Bronchial epithelial cell (primary cell): ENCODE measurements around the gene CORO1C. TPM values are rescaled to one million over a fixed set of nuclear protein-coding genes. Genes with fewer than 3 reads are reported as not detected.

Source experiments
- DNase-seq: peaks from one replicate; pipeline ENCODE4 v3.0.0-alpha.2; 2010; ENCODE audit warnings: low read depth
- FAIRE-seq: peaks from 2 replicates; lab custom pipeline; 2011; peaks lifted over from hg19 to GRCh38; lab: Jason Lieb, UNC
- H3K27me3 ChIP-seq: 2 replicates; pipeline ENCODE4 v1.5.1; 2011; ENCODE audit warnings: low read length; ENCODE audit not compliant: control insufficient read depth, insufficient read depth
- H3K36me3 ChIP-seq: 2 replicates; pipeline ENCODE4 v1.5.1; 2011; ENCODE audit warnings: low read length; ENCODE audit not compliant: control insufficient read depth, insufficient read depth
- H3K4me3 ChIP-seq: 2 replicates; pipeline ENCODE4 v1.5.1; 2011; ENCODE audit warnings: mild to moderate bottlenecking, low read depth, low read length, control low read depth
- total RNA-seq: library from RNA; depleted of rRNA; stranded (reverse); fragments of >200 nt; gene quantifications from 2 replicates; pipeline ENCODE4 v1.2.1, GENCODE V29; 2014
- TF ChIP-seq, protein P1 (sequence below): IDR thresholded peaks from 2 replicates; pipeline ENCODE4 v1.5.1; 2011; ENCODE audit warnings: mild to moderate bottlenecking, moderate library complexity, low read length, control low read depth, inconsistent platforms; ENCODE audit not compliant: insufficient read depth, severe bottlenecking

CORO1C gene
- total RNA-seq, 1 donor from 2014 or later, result 152 TPM

DNA sequence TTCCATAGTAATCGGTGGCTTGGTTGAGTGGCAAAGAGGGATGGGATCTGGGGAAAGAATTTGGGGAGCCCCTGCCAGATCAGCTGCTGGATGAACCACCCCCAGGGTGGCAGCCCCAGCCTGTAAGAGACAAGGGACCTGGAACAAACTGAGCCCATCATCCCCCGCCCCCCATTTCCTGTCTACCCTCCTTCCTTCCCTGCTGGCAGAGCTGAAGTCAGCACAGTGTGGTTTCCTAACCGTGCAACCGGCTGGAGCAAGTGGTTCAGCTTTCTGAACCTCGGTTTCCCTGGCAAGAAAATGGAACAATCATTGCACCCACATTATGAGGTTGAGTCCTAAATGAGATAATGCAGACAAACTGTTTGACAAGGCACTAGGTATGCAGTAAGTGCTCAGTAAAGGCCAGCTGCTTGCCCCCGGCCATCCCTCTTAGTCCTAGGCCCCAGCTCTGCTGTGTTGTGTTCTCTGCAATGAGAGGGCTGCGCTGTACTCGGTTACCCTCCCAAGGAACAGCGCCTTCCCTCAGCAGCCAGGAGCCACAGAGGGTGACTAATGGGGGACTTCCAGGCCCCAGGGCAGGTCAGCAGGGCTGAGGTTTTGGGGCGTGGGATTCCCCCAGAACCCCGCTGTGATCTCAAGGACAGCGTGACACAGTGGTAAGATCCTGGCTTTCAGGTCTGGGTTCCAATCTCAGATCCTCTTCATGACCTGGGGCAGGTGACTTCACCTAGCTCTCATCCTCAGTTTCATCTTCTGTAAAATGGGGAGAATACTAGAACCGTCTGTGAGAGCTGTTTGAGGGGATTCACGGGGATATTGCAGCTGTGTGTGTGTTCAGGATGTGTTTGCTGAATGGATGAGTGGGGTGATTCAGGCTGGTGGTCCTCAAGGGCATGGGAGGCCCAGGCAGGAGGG is 114.1 kb downstream of the CORO1C start:
- Histone ChIP-seq H3K36me3 (no peaks in the 10 kb centered on the region), H3K27me3 (no peaks in the 10 kb centered on the region), H3K4me3 (no peak overlapping the region)
- TF ChIP-seq, protein P1, sequence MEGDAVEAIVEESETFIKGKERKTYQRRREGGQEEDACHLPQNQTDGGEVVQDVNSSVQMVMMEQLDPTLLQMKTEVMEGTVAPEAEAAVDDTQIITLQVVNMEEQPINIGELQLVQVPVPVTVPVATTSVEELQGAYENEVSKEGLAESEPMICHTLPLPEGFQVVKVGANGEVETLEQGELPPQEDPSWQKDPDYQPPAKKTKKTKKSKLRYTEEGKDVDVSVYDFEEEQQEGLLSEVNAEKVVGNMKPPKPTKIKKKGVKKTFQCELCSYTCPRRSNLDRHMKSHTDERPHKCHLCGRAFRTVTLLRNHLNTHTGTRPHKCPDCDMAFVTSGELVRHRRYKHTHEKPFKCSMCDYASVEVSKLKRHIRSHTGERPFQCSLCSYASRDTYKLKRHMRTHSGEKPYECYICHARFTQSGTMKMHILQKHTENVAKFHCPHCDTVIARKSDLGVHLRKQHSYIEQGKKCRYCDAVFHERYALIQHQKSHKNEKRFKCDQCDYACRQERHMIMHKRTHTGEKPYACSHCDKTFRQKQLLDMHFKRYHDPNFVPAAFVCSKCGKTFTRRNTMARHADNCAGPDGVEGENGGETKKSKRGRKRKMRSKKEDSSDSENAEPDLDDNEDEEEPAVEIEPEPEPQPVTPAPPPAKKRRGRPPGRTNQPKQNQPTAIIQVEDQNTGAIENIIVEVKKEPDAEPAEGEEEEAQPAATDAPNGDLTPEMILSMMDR, result no peak
- DNase-seq, result no peak
- FAIRE-seq, result no peak

GRCh38 chr12:108616359-108616758 is 115.0 kb downstream of the CORO1C start:
- FAIRE-seq (no peak), DNase-seq (no peak)
- TF ChIP-seq, protein P1, result no peak
- Histone ChIP-seq H3K36me3 (no peaks in the 10 kb centered on the region), H3K27me3 (no peaks in the 10 kb centered on the region), H3K4me3 (no peak overlapping the region)

GRCh38 chr12:108615918-108616317 is 115.4 kb downstream of the CORO1C start:
- TF ChIP-seq, protein P1, result no peak
- no peak for FAIRE-seq
- Histone ChIP-seq H3K36me3 (no peaks in the 10 kb centered on the region), H3K27me3 (no peaks in the 10 kb centered on the region), H3K4me3 (no peak overlapping the region)
- no peak for DNase-seq

DNA sequence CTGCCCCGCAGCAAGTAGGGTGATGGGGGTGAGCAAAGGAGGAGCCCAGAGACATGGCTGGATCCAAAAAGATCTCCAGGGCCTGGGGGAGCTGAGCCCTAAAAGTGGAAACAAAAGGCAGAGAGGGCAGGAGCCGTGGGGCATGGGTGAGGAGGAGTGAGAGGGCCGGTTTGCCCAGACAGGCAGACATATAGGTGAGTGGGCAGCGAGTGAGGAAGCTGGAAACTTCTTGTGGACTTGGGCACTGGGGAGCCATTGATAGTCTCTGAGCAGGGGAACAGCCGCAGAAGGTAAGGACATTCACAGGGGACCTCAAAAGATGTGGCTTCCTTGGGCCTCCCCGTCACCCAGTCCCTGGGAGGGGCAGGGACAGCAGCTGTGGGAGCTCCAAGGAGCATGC is 116.7 kb downstream of the CORO1C start:
- H3K4me3 ChIP-seq, result no peak overlapping the region
- FAIRE-seq (no peak), DNase-seq (no peak)
- TF ChIP-seq, protein P1, result no peak
- H3K36me3 ChIP-seq, result no peaks in the 10 kb centered on the region
- H3K27me3 ChIP-seq, result no peaks in the 10 kb centered on the region

DNA sequence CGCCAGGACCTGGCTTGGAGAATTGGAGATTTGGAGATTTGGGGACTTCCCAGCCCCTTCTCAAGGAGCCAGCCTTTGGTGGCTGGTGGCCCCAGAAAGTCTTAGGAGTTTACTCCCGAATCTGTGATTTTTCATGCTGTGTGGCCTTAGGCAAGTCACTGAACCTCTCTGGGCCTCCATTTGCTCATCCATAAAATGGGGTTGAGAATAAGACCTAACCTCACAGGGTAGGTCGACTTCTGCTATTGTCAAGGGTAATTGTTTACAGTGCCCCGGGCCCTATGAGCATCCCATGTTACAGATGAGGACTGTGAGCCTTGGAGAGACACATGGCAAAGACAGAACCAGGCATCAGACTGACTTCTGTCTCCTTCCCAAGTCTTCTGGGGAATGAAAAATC is 117.3 kb downstream of the CORO1C start:
- no peak for FAIRE-seq
- Histone ChIP-seq H3K4me3 (no peak overlapping the region), H3K36me3 (no peaks in the 10 kb centered on the region), H3K27me3 (no peaks in the 10 kb centered on the region)
- DNase-seq, result no peak
- TF ChIP-seq, protein P1, result no peak

- H3K36me3 ChIP-seq, result no peaks in the 10 kb centered on the region
- no peak overlapping the region for H3K4me3 ChIP-seq
- TF ChIP-seq, protein P1, result no peak
- FAIRE-seq (no peak), DNase-seq (no peak)
- no peaks in the 10 kb centered on the region for H3K27me3 ChIP-seq
These were observed 117.8 kb downstream of the CORO1C start for GRCh38 chr12:108613548-108613947.
